Measurements from ENCODE around the gene PPP1R14C. TPM values are rescaled to one million over a fixed set of nuclear protein-coding genes. Genes with fewer than 3 reads are reported as not detected.

The PPP1R14C gene
- total RNA-seq, 1 donor from 2014 or later: not detected

DNA sequence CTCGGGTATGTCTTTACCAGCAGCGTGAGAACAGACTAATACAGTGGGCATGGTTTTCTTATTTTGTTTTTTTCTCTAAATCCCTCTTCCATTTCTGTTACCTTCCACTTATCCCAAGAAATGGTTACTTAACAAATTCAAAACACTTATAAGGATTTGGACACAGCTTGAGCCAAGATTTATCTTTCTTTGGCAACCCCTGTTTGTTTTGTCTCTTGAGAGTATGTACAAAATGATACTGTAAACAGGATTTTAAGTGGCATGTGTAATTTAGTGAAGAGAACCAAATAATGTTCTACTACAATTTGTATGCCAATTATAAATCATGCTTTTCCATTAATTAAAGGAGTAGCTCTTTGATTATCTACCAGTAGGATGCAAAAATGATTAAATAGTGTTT is 51.4 kb downstream of the PPP1R14C start:
- DNase-seq (ENCODE audit: low read depth, low spot score): no peak

DNA sequence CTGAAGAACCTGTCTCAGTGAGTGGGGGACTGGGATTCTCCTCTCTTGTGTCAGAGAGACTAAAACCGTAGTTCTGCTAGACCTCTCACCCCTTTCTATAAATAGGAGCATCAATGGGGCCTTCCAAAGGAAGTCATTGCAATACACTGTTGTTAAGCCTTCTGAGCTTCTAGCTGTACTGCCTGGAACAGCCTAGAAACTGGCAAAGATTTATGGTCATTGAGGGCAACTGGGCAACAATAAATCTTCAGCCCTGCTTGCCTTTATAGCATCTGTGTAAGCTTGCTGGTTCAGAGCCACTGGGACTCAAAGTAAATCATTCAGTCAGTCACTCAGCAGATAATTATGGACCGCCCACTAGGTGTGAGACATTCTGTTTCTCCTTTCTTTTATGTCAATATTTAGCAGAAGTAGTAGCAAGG is 53.2 kb downstream of the PPP1R14C start:
- no peak for DNase-seq (ENCODE audit: low read depth, low spot score)

DNA sequence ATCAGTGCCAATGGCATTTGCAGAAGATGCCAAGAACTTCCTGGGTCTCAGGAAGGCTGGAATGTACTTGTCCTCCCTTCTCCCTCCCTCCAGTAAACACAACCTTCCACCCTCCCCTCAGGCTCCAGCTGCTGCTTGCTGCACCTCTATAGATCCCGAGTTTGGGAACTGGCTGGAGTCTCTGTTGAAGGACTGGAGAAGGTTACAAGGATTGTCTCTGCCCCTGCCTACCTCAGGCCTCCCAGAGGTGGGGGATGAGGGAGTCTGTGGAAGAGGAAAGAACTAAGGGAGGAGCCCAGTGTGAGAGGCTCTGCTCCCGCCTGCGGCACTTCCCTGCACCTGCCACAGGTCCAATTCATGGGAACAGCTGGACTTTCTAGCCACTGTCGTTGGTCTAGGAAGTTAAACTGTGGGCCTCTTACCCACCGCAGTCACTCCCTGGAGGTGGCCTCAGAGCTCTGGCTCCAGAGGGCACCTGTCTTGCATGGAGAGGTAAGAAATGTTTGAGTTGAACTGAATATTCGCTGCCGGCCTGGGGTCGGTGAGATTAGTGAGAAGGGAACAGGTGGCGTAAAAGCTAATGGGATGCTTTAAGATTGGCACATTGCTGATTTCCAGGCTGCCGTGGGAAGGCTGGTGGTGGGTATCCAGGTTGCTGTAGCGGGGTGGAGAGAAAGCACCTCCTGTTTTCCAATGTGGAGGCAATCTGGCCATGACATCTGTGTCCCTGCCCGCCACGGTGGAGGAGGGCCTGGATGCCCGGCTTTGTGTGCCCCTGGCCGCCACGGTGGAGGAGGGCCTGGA is 54.3 kb downstream of the PPP1R14C start:
- DNase-seq (ENCODE audit: low read depth, low spot score): no peak

- DNase-seq (ENCODE audit: low read depth, low spot score): no peak
Measured at GRCh38 chr6:150198532-150198931, 55.7 kb downstream of the PPP1R14C start.

DNA sequence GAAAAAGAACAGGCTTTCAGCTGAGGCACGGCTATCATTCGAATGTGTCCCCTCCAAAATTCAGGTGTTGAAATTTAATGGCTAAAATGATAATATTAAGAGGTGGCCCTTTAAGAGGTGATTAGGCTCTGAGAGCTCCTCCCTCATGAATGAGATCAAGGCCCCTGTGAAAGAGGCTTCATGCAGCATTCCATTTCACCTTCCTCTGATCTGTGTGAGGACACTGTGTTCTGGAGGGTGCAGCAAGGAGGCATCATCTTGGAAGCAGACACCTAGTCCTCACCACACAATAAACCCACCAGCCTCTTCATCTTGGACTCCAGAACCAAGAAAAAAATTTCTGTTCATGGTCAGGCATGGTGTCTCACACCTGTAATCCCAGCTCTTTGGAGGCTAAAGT is 56.4 kb downstream of the PPP1R14C start:
- DNase-seq (ENCODE audit: low read depth, low spot score): no peak

DNA sequence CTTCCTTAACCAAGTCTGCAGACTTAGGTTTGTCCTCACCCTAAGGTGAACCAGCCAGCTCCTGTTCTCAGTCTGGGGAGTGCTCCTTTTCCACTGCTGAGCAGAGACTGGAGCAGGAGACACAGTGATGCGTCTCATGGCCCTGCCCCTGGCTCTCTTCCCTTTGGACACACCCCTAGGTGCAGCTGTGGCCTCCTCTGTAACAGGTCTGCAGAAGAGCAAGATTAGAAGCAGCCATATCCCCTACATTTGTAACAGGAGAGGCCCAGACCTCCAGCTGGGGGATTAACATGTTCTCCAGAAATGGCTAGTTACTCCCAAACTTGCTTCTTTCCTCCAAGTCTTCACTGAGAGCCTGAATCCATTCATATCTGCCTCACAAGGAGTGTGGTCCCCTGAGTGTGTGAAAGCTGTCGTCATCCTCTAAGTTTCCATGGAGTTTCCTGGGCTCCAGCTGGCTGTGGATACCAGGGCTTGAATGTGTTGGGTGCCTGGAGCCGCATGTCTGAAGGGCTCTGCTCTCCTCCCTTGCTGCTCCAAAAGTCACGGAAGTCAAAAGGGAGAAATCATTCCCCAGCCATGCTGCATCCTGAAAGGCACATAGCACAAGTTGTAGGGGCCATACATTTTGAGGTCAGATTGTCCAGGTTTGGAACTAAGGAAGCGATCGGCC is 57.7 kb downstream of the PPP1R14C start:
- DNase-seq (ENCODE audit: low read depth, low spot score): no peak

GRCh38 chr6:150201285-150201684 is 58.4 kb downstream of the PPP1R14C start:
- no peak for DNase-seq (ENCODE audit: low read depth, low spot score)

- no peak for DNase-seq (ENCODE audit: low read depth, low spot score)
Measured at GRCh38 chr6:150201772-150202329, 59.0 kb downstream of the PPP1R14C start.

DNA sequence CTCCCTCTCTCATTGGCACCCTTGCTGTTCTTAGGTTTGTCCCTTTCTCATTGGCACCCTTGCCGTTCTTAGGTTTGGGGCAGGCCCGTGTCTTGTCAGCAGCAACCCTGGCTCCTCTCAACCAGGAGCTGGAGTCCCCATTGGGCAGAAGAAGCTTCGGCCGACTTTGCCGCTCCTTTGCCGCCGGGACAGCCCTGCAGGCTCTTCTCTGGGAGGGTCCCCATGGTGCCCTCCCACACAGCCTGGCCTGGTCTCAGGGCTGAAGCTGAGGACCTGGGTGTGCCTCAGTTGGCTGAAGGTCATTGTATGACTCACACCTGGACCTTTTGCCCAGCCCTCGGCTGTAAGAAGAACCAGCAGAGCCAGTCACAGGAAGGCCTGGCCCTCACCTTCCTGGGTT is 59.6 kb downstream of the PPP1R14C start:
- DNase-seq (ENCODE audit: low read depth, low spot score): no peak

DNA sequence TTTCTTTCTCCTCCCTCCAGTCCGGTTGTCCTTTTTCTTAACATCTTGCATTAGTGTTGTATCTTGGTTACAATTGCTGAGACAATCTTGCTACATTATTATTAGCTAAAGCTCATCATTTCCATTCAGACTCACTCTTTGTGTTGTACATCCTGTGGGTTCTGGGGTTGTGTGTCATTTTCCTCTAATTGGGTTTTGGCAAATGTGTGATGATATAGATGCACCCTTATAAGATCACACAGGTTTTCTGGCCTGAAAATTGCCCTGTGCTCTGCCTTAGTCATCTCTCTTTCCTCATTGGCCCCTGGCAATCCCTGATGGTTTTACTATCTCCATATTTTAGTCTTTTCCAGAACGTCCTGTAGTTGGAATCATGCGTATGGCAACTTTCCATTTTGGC is 60.1 kb downstream of the PPP1R14C start:
- no peak for DNase-seq (ENCODE audit: low read depth, low spot score)

GRCh38 chr6:150203378-150203777 is 60.5 kb downstream of the PPP1R14C start:
- DNase-seq (ENCODE audit: low read depth, low spot score): no peak

DNA sequence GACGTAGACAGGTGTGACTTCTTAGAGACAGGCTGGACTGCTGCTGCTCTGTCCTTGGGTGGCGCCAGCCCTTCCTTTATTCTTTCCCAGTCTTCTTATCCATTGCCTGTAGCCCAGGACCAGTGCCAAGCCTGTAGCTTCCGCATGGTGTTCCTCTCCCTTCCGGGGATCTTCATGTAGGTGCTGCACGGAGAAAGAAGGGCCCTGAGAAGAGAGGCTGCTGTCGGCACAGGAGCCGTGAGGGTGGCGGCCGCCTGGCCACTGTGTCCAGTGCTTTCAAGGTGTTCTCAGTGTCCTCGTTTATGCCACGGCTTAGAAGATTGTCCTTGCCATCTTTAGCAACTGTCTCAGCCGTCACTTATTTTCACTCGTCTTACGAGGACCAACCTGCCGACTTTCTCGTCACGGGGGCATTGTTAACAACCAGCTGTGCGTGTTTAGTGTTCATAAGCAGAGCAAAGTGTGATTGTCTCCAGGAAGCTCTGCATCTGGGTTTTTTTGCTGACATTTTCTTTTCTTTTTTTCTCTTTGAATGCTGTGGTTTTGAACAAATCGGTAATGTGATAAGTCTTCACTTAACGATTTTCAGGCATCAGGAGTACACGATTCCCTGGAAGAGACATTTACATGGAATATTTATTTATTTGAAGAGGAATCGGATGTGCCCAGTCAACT is 61.2 kb downstream of the PPP1R14C start:
- no peak for DNase-seq (ENCODE audit: low read depth, low spot score)

DNA sequence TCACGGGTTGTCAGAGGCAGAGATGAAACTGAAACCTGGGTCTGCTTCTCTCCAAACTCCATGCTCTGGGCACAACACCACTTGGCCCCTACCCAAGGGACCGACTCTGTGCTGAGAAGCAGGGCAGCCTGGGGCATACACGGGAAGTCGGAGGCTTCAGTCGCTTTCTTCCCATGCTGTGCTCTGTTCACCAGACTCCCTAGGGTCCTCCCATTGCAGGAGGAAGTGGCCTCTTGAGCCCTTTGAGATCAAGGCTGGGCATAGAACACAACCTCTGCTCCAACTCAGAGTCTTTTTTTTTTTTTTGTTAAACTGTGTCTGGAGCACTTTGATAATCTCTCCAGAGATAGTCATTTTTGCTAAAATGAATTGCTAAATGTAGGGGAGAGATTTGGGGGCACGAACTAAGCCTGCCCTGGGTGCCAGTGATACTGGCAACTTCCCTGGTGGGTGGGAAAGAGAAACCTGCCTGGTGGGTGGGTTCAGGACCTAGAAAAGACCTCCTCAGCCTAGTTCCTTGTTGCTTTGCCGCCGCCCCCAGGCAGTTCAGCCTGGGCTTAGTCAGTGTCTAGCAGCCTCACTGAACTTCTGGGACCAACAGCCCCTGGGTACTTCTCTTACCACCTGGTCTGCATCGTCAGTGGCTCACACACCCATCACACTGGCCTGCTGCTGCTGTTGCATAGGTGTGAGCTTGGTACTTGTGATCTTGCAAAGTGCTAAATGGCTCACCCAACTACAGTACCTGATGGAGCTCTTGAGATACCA is 62.0 kb downstream of the PPP1R14C start:
- no peak for DNase-seq (ENCODE audit: low read depth, low spot score)

DNA sequence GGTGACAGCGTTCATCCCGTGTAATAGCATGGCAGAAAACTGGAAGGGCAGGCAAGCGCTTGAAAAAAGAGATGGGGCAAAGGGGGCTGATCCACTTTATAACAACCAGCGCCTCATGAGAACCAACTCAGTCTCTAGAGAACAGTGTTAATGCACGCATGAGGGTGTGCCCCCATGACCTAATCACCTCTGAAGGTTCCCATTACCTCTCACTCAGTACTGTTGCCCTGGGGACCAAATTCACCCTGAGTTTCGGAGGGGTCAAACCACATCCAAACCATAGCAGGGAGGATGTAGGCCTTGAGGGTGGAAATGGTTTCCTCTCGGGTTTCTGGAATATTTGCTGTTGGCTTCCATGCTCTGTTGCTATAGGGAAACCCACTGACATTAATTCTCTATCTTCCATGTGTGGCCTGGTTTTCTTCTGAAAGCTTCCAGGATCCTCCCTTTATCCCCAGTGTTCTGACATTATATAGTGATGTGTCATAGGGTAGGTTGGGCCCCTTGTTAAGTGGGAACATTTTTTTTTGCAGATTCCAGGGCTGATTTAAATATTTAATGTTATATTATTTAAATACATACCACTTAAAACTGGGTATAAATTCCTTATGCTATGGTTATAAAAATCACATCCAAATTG is 65.2 kb downstream of the PPP1R14C start:
- DNase-seq (ENCODE audit: low read depth, low spot score): no peak

DNA sequence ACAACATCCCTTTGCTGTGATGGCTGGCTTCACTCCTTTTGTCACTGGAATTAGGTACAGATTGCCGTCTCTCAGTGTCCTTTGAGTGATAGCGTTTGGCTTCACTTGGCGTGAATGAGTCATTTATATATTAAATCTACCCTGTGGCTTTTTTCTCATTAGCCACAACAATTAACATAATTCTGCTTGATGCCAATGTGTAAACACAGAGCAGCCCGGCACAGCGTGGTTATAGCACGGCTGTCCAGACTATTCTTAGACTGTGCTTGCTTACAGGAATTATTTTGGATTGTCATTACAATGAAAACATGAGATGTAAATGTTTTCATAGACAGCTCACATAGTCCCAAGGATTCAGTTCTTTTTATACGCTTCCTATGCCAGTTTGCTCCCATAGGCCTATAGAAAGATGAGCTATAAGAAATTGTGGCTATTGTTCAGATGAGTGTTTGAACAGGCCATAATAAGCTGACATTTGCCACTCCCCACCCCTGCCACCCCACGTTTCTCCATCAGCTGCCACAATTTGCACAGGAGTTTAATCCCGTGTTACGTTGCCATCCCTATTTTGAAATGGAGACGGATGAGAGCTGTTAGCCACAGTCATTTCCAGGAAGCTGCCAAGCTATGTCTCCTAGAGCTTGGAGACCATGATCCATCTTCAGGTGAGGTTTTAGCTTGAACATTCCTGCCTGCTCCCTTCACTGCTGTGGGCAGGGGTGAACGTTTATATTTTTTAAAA is 65.9 kb downstream of the PPP1R14C start:
- DNase-seq (ENCODE audit: low read depth, low spot score): no peak

DNA sequence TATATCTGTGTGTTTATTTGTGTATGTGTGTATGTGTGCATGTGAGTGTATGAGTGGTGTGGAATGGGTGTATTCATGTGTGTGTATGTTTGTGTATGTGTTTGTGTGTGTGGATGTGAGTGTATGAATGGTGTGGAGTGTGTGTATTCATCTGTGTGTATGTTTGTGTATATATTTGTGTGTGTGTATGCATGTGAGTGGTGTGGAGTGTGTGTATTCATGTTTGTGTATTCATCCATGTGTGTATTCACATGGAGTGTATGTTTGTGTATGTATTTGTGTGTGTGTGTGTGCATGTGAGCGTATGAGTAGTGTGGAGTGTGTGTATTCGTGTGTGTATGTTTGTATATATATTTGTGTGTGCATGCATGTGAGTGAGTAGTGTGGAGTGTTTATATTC is 66.6 kb downstream of the PPP1R14C start:
- DNase-seq (ENCODE audit: low read depth, low spot score): no peak

- no peak for DNase-seq (ENCODE audit: low read depth, low spot score)
Measured at GRCh38 chr6:150211700-150212511, 69.1 kb downstream of the PPP1R14C start.

- DNase-seq (ENCODE audit: low read depth, low spot score): no peak
Measured at GRCh38 chr6:150212778-150213177, 69.9 kb downstream of the PPP1R14C start.

DNA sequence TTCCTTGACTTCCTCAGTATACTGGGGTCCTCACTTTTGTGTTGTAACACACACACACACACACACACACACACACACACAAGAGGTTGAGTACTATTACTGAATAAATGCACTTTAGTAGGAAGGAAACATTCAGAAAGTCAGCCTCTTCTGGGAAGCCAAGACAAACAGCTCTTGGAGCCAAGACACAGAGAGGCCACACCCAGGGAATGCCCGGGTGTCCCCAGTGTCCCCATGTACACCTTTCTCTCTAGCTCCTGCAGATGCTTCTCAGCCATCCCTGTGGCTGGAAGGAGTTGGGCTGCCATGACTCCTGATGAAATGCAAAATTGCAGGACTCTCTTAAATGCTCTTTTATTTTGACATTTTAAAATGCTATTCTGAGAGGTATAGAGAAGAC is 70.5 kb downstream of the PPP1R14C start:
- no peak for DNase-seq (ENCODE audit: low read depth, low spot score)
